Keratinocyte (primary cell): ENCODE measurements around the gene CPSF3. TPM values are rescaled to one million over a fixed set of nuclear protein-coding genes. Genes with fewer than 3 reads are reported as not detected.
A peak's percentile ranks its signal among the peaks of the same experiment; 100 is the strongest.

Experiments
- DNase-seq: peaks from one replicate; pipeline ENCODE4 v3.0.0-alpha.2; 2011; ENCODE audit warnings: low read depth, missing footprints, low spot score
- FAIRE-seq: peaks from 2 replicates; lab custom pipeline; 2011; peaks lifted over from hg19 to GRCh38; lab: Jason Lieb, UNC
- H2AFZ ChIP-seq: 2 replicates; pipeline ENCODE4 v1.6.0; 2012; ENCODE audit warnings: low read length, control low read depth, inconsistent platforms; ENCODE audit not compliant: control insufficient read depth
- H3K27ac ChIP-seq: 2 replicates; pipeline ENCODE4 v1.5.1; 2011; ENCODE audit warnings: low read length; ENCODE audit not compliant: control insufficient read depth, insufficient read depth
- H3K27me3 ChIP-seq: 3 replicates; pipeline ENCODE4 v1.6.0; 2011; ENCODE audit warnings: low read length; ENCODE audit not compliant: control insufficient read depth, insufficient read depth; ENCODE audit errors: extremely low read depth
- H3K36me3 ChIP-seq, 2 experiments: 2 replicates in 1 of 2; 3 replicates in 1 of 2; pipeline ENCODE4 v1.5.1; 2011; ENCODE audit warnings: low read length in 2 of 2, mild to moderate bottlenecking in 1 of 2; ENCODE audit not compliant: control insufficient read depth in 2 of 2, insufficient read depth in 2 of 2; ENCODE audit errors: extremely low read depth in 1 of 2
- H3K4me1 ChIP-seq: 3 replicates; pipeline ENCODE4 v1.5.1; 2011; ENCODE audit warnings: low read length; ENCODE audit not compliant: control insufficient read depth, insufficient read depth; ENCODE audit errors: extremely low read depth
- H3K4me2 ChIP-seq: 3 replicates; pipeline ENCODE4 v1.6.0; 2011; ENCODE audit warnings: low read depth, low read length; ENCODE audit not compliant: control insufficient read depth, insufficient read depth; ENCODE audit errors: extremely low read depth
- H3K4me3 ChIP-seq, 3 experiments: fragments of 200-600 bp in 1 of 3; sonication (generic) in 1 of 3; 2 replicates in 2 of 3; 3 replicates in 1 of 3; pipeline ENCODE4 v1.5.1; 2011 to 2016; ENCODE audit warnings: low read length in 3 of 3, mild to moderate bottlenecking in 3 of 3, control low read depth in 2 of 3, inconsistent platforms in 1 of 3, low read depth in 1 of 3, mixed read lengths in 1 of 3, mixed run types in 1 of 3, moderate library complexity in 1 of 3; ENCODE audit not compliant: control insufficient read depth in 2 of 3, insufficient read depth in 2 of 3; ENCODE audit errors: extremely low read depth in 1 of 3
- H3K79me2 ChIP-seq: 2 replicates; pipeline ENCODE4 v1.6.0; 2012; ENCODE audit warnings: low read length; ENCODE audit not compliant: control insufficient read depth, insufficient read depth
- H3K9ac ChIP-seq: 3 replicates; pipeline ENCODE4 v1.6.0; 2011; ENCODE audit warnings: low read length; ENCODE audit not compliant: control insufficient read depth, insufficient read depth; ENCODE audit errors: extremely low read depth
- H3K9me1 ChIP-seq: 3 replicates; pipeline ENCODE4 v1.6.0; 2011; ENCODE audit warnings: low read length; ENCODE audit not compliant: control insufficient read depth, insufficient read depth; ENCODE audit errors: extremely low read depth
- H3K9me3 ChIP-seq: 2 replicates; pipeline ENCODE4 v1.5.1; 2012; ENCODE audit warnings: low read depth, low read length; ENCODE audit not compliant: control insufficient read depth
- H4K20me1 ChIP-seq: 3 replicates; pipeline ENCODE4 v1.6.0; 2011; ENCODE audit warnings: low read length; ENCODE audit not compliant: control insufficient read depth, insufficient read depth; ENCODE audit errors: extremely low read depth
- CTCF ChIP-seq, 3 experiments: IDR thresholded peaks in 1 of 3; conservative IDR thresholded peaks in 1 of 3; optimal IDR thresholded peaks in 1 of 3; 2 replicates in 2 of 3; 3 replicates in 1 of 3; pipeline versions ENCODE3 to v1.5.1; 2011; ENCODE audit warnings: low read length in 3 of 3, mild to moderate bottlenecking in 3 of 3, moderate library complexity in 2 of 3, control low read depth in 1 of 3, inconsistent platforms in 1 of 3; ENCODE audit not compliant: insufficient read depth in 2 of 3; ENCODE audit errors: extremely low read depth in 1 of 3
- EZH2 ChIP-seq: IDR thresholded peaks from one replicate; pipeline ENCODE4 v1.6.1; 2012; ENCODE audit warnings: inconsistent platforms, mild to moderate bottlenecking, low read length, moderate library complexity
- dilution Hi-C: fragments of 300-500 bp; cut with MboI; formaldehyde crosslinking; loops from one replicate; pipeline ENCODE4 v1.7.0; 2020; ENCODE audit warnings: low sequenced_read_pairs; ENCODE audit not compliant: extremely low pct_ligation_motif_present
- polyA plus RNA-seq, 5 experiments: library from polyadenylated mRNA; depleted of rRNA in 3 of 5; stranded (reverse) in 3 of 5; stranded (forward) in 1 of 5; unstranded in 1 of 5; fragments of >200 nt; gene quantifications; 1 replicate in 1 of 5; 2 replicates in 3 of 5; 3 replicates in 1 of 5; pipeline versions ENCODE4 v1.2.1 to v1.2.3, GENCODE V29; 2011 to 2012; ENCODE audit warnings: missing spikeins in 2 of 5, low read depth in 1 of 5, low replicate concordance in 1 of 5

Gene CPSF3
- polyA plus RNA-seq, 1 donor (not counting 4 experiments of a cell fraction or from before 2014, with no cell fraction given): 31.1 TPM

- no peak overlapping the region for H3K9ac ChIP-seq
- peaks cover 50 to 57% of the 10 kb centered on the region in 2 experiments for H3K36me3 ChIP-seq
Measured at GRCh38 chr2:9380702-9381628, 42.5 kb upstream of the CPSF3 start.

GRCh38 chr2:9382604-9383235, 40.7 kb upstream of the CPSF3 start:
- Histone ChIP-seq H3K4me2 (no peak overlapping the region), H4K20me1 (peaks cover 8% of the 10 kb centered on the region), H3K27ac (no peak overlapping the region), H3K9me1 (no peaks in the 10 kb centered on the region), H3K4me3 (no peak overlapping the region), H3K79me2 (no peaks in the 10 kb centered on the region), H3K9ac (no peak overlapping the region), H3K36me3 (peaks cover 42 to 47% of the 10 kb centered on the region in 2 experiments), H2AFZ (no peak overlapping the region), H3K4me1 (peaks cover 21% of the 10 kb centered on the region), H3K27me3 (no peaks in the 10 kb centered on the region), H3K9me3 (no peaks in the 10 kb centered on the region)
- dilution Hi-C loops: no loop called here
- DNase-seq (no peak), FAIRE-seq (no peak)
- TF ChIP-seq CTCF (optimal IDR thresholded peaks at IDR 0.05 in 1 of 3, IDR thresholded peaks at IDR 0.05 in 1 of 3, conservative IDR thresholded peaks at IDR 0.05 in 1 of 3; ENCODE audit: extremely low read depth in 1 of 3, insufficient read depth in 2 of 3, low read length in 3 of 3): no peak
- no peak for TF ChIP-seq EZH2

More at GRCh38 chr2:9380702-9381628, 42.5 kb upstream of the CPSF3 start:
- peaks cover 11% of the 10 kb centered on the region for H3K4me1 ChIP-seq
- H2AFZ ChIP-seq: no peak overlapping the region
- no peaks in the 10 kb centered on the region for H3K9me3 ChIP-seq
- no peak for DNase-seq
- no peak for FAIRE-seq
- no peak for TF ChIP-seq CTCF (optimal IDR thresholded peaks at IDR 0.05 in 1 of 3, IDR thresholded peaks at IDR 0.05 in 1 of 3, conservative IDR thresholded peaks at IDR 0.05 in 1 of 3; ENCODE audit: extremely low read depth in 1 of 3, insufficient read depth in 2 of 3, low read length in 3 of 3)
- no peak for TF ChIP-seq EZH2
- H3K27me3 ChIP-seq: no peaks in the 10 kb centered on the region
- H4K20me1 ChIP-seq: peaks cover 3% of the 10 kb centered on the region
- dilution Hi-C loops: no loop called here
- H3K4me2 ChIP-seq: no peak overlapping the region
- peak overlapping the region; percentile 24 for H3K27ac ChIP-seq
- no peaks in the 10 kb centered on the region for H3K9me1 ChIP-seq
- H3K4me3 ChIP-seq: no peak overlapping the region
- H3K79me2 ChIP-seq: no peaks in the 10 kb centered on the region
